ENCODE results near the gene ZNF219. TPM values are rescaled to one million over a fixed set of nuclear protein-coding genes. Genes with fewer than 3 reads are reported as not detected.

The ZNF219 gene
- total RNA-seq, 1 donor from 2014 or later = 47.8 TPM

GRCh38 chr14:21101802-21102413, 3.5 kb upstream of the ZNF219 start:
- peak overlapping the region; percentile 96 for H3K27ac Mint-ChIP-seq
- H3K9me3 Mint-ChIP-seq = no peaks in the 10 kb centered on the region
- H3K4me1 Mint-ChIP-seq (ENCODE audit: unreplicated experiment) = peaks cover 58% of the 10 kb centered on the region

GRCh38 chr14:21100931-21101330, 2.5 kb upstream of the ZNF219 start, which contains the start of gene TMEM253:
TSS of gene TMEM253 (plus strand) at chr14:21101066. CDS start at chr14:21101344, 278 bp downstream.
- H3K27me3 Mint-ChIP-seq = no peaks in the 10 kb centered on the region
- H3K4me3 Mint-ChIP-seq = peak within 1 kb of the TSS; percentile 92
- TF ChIP-seq, protein P1, sequence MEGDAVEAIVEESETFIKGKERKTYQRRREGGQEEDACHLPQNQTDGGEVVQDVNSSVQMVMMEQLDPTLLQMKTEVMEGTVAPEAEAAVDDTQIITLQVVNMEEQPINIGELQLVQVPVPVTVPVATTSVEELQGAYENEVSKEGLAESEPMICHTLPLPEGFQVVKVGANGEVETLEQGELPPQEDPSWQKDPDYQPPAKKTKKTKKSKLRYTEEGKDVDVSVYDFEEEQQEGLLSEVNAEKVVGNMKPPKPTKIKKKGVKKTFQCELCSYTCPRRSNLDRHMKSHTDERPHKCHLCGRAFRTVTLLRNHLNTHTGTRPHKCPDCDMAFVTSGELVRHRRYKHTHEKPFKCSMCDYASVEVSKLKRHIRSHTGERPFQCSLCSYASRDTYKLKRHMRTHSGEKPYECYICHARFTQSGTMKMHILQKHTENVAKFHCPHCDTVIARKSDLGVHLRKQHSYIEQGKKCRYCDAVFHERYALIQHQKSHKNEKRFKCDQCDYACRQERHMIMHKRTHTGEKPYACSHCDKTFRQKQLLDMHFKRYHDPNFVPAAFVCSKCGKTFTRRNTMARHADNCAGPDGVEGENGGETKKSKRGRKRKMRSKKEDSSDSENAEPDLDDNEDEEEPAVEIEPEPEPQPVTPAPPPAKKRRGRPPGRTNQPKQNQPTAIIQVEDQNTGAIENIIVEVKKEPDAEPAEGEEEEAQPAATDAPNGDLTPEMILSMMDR (conservative IDR thresholded peaks at IDR 0.05) = no peak
- peaks cover 50% of the 10 kb centered on the region for H3K4me1 Mint-ChIP-seq (ENCODE audit: unreplicated experiment)
- no peaks in the 10 kb centered on the region for H3K36me3 Mint-ChIP-seq
- H3K27ac Mint-ChIP-seq = peak within 1 kb of the TSS; percentile 96
- H3K9me3 Mint-ChIP-seq = no peaks in the 10 kb centered on the region
- no peak for DNase-seq (ENCODE audit: extremely low spot score, unreplicated experiment)

More at GRCh38 chr14:21101802-21102413, 3.5 kb upstream of the ZNF219 start:
- peak overlapping the region; percentile 94 for H3K4me3 Mint-ChIP-seq
- no peaks in the 10 kb centered on the region for H3K36me3 Mint-ChIP-seq
- H3K27me3 Mint-ChIP-seq = no peaks in the 10 kb centered on the region
- TF ChIP-seq, protein P1 (conservative IDR thresholded peaks at IDR 0.05) = no peak
- no peak for DNase-seq (ENCODE audit: extremely low spot score, unreplicated experiment)

- H3K27me3 Mint-ChIP-seq = no peaks in the 10 kb centered on the region
- TF ChIP-seq, protein P1 (conservative IDR thresholded peaks at IDR 0.05) = no peak
- H3K36me3 Mint-ChIP-seq = no peaks in the 10 kb centered on the region
- H3K4me1 Mint-ChIP-seq (ENCODE audit: unreplicated experiment) = peaks cover 56% of the 10 kb centered on the region
- H3K9me3 Mint-ChIP-seq = no peaks in the 10 kb centered on the region
- H3K4me3 Mint-ChIP-seq = peak overlapping the region; percentile 92
- DNase-seq (ENCODE audit: extremely low spot score, unreplicated experiment) = no peak
- peak overlapping the region; percentile 91 for H3K27ac Mint-ChIP-seq
Observed at GRCh38 chr14:21099596-21099985, 1.1 kb upstream of the ZNF219 start.

- H3K4me1 Mint-ChIP-seq (ENCODE audit: unreplicated experiment) = peaks cover 56% of the 10 kb centered on the region
- H3K4me3 Mint-ChIP-seq = peak overlapping the region; percentile 92
- no peaks in the 10 kb centered on the region for H3K27me3 Mint-ChIP-seq
- no peaks in the 10 kb centered on the region for H3K36me3 Mint-ChIP-seq
- H3K9me3 Mint-ChIP-seq = no peaks in the 10 kb centered on the region
- DNase-seq (ENCODE audit: extremely low spot score, unreplicated experiment) = no peak
- TF ChIP-seq, protein P1 (conservative IDR thresholded peaks at IDR 0.05) = no peak
- H3K27ac Mint-ChIP-seq = peak overlapping the region; percentile 91
Observed at GRCh38 chr14:21098892-21099595, 589 bp upstream of the ZNF219 start.

DNA sequence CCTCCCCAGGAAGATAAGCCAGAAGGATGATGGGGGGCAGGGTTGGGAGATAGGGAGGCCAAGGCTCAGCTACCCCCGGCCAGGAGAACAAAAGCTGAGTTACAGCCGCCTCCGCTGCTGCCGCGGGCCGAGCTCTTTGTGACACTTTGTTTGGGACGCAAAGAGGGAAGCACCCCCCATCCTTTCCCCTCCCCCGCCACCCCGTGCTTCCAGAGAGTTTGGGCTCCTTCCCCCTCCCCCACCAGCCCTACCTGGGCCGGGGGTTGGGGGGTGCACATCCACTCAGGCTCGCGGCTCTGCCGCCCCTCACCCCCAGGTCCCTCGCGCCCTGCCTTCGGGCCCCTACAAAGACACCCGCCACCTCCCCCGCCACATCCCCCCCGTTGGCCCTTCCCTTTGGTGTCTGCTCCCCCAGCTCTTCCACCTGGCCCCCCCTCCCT, 799 bp downstream of the ZNF219 start:
- Mint-ChIP-seq H3K36me3 (peaks cover 2% of the 10 kb centered on the region), H3K27me3 (no peaks in the 10 kb centered on the region), H3K4me1 (ENCODE audit: unreplicated experiment) (peaks cover 59% of the 10 kb centered on the region), H3K4me3 (peak overlapping the region; percentile 93), H3K9me3 (no peaks in the 10 kb centered on the region), H3K27ac (peak overlapping the region; percentile 95)
- no peak for DNase-seq (ENCODE audit: extremely low spot score, unreplicated experiment)
- TF ChIP-seq, protein P1 (conservative IDR thresholded peaks at IDR 0.05) = no peak
